ENCODE results near the gene ARHGEF18.
"Not testable (repeated sequence)": the region's sequence is repeated elsewhere in the genome, so short reads cannot be mapped to it uniquely, and the experiment has no call there.

- TF ChIP-seq PRDM4, REST, ZNF645, ZNF280C, ZNF362 (tag by site-specific recombination; IDR thresholded peaks at IDR 0.05): not testable (repeated sequence)
These were observed 40.4 kb upstream of the ARHGEF18 start for GRCh38 chr19:7308327-7308726.

All from HEK293 (cell line).